GM19395 (cell line): ENCODE results near the gene CLMP.
"Not testable (repeated sequence)": the region's sequence is repeated elsewhere in the genome, so short reads cannot be mapped to it uniquely, and the experiment has no call there.

Experiments
- ATAC-seq: cut with Tn5 transposase; IDR thresholded peaks from one replicate; pipeline ENCODE4 v1.9.1; 2021; ENCODE audit warnings: mild to moderate bottlenecking, moderate library complexity; ENCODE audit not compliant: unreplicated experiment

Gene CLMP

DNA sequence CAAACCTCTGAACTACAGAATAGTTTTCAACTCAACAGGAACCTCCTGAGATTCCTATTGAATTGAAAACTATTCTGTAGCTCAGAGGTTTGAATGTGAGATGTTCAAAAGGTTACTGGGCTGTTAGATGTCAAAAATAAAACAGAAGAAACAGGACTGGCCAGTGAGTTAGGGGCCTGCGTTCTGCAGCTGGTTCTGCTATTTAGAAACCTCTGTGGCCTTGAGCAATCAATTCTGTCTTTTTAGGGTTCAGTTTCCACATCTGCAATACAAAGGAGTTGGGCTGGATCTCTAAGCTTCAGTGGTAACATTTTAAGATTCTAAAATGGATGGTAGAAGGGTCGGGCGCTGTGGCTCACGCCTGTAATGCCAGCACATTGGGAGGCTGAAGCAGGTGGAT is 55.8 kb downstream of the CLMP start:
- no peak for ATAC-seq

DNA sequence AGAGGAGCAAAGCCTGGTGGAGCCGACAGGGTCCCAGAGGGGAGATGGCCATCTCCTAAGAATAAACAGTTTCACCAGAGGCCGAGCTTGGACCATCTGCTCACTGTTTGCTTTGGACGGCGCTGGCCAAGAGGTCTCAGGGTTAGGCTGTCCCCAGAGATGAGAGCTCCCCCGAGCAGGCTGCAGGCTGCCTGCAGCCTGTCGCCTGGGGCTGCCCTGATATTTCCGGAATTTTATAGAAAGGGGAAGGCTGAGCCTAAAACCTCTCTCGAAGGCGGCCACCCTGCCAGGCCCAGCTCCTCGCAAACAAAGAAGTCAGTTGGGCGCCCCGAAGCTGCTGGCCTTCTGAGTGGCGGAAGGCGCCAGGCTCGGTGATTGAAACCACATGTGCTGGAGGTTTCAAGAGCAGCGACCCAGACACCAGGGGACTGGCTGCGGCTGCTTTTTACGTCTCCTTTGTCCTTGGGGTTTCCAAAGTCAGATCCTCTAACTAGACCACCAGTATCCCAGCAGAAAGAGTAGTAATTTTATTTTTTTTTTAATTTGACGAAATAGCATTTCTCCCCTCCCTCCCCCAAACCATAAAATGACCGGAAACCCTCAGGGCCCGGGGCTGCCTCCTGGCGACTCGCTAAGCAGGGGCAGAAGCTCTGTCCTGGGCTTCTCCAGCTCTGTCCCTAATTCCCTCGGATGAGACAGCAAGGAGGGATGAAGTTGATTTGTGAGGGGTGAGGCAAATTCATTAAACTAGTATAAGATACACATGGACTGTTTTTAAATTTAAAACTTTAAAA is 57.4 kb downstream of the CLMP start:
- no peak for ATAC-seq

- ATAC-seq = no peak
Measured at GRCh38 chr11:123135863-123136446, 59.1 kb downstream of the CLMP start.

DNA sequence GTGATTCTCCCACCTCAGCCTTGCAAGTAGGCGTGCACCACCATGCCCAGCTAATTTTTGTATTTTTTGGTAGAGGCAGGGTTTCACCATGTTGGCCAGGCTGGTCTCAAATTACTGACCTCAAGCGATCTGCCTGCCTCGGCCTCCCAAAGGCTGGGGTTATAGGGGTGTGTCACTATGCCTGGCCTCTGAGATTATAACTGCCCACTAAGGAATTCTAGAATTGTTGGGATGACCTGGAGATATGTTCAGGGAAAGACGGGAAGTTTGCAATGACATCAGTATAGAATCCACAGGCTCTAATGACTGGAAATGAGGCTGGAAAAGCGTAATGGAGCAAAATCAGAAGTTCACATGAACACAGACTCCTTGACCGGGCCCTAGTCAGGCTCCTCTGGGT is 62.2 kb downstream of the CLMP start:
- no peak for ATAC-seq

GRCh38 chr11:123132034-123132766 is 62.8 kb downstream of the CLMP start:
- ATAC-seq = not testable (repeated sequence)

DNA sequence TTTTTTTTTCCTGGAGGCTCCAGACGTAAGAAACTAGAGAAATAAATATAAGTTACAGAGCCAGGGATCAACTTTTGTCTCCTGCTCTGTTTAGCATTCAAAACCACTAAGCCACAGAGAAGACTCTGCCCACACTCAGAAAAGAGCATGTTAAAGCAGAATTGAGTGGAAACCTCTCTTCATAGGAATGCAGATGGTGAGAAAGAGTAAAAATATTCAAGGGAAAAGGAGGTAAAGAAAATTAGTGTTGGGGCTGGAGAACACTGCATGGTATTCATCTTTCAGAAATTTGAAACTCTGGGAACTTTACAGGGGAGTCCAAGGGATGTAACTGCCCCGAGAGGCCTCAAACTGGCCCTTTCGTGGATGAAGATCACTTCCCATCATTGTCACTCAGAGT is 65.1 kb downstream of the CLMP start:
- no peak for ATAC-seq

DNA sequence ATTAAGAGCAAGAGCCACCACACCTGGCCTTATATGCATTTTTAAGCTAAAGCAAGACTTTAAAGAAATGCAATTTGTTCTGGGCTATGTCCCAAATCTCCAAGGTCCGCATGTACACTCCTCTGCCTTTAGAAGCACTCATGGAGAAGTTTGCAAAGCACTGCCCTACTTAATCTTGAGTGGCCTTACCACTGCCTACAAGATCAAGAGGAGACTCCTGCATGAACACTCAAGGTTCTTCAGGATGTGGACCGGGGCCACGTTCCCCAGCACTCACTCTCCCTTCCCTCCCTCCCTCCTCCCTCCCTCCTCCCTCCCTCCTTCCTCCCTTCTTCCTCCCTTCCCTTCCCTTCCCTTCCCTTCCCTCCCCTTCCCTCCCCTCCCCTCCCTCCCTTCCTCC is 69.9 kb downstream of the CLMP start:
- no peak for ATAC-seq

- ATAC-seq = no peak
Measured at GRCh38 chr11:123122852-123123251, 72.2 kb downstream of the CLMP start.

- no peak for ATAC-seq
Measured at GRCh38 chr11:123122341-123122740, 72.7 kb downstream of the CLMP start.

DNA sequence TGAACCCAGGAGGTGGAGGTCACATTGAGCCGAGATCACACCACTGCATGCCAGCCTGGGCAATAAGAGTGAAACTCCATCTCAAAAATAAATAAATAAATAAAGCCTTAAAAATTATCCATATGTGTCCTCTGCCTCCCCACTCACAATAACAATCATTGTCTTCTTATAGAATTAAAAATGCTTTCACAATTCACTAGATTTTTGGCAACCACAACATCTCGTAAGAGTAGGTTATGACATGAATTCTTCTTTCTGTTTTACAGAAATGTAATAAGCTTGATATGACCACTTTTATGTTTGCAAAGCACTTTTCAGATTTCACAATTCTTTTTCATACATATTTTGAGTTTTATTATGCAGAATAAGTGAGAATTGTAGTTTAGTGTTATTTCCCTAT is 78.6 kb downstream of the CLMP start:
- no peak for ATAC-seq

- no peak for ATAC-seq
Measured at GRCh38 chr11:123111465-123111864, 83.6 kb downstream of the CLMP start.

DNA sequence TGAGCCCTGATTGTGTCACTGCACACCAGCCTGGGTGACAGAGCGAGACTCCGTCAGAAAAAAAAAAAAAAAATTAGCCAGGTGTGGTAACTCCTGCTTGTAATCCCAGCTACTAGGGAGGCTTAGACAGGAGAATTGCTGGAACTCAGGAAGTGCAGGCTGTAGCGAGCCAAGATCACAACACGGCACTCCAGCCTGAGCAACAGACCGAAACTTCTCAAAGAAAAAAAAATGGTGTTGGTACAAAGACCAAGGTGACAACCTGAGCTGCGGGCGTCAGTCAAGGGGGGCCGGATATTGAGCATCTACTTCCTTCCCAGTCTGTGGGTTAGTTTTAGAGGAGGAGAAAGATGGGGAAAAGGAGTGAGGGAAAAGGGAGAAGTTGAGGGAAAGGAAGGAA is 84.7 kb downstream of the CLMP start:
- ATAC-seq = no peak

DNA sequence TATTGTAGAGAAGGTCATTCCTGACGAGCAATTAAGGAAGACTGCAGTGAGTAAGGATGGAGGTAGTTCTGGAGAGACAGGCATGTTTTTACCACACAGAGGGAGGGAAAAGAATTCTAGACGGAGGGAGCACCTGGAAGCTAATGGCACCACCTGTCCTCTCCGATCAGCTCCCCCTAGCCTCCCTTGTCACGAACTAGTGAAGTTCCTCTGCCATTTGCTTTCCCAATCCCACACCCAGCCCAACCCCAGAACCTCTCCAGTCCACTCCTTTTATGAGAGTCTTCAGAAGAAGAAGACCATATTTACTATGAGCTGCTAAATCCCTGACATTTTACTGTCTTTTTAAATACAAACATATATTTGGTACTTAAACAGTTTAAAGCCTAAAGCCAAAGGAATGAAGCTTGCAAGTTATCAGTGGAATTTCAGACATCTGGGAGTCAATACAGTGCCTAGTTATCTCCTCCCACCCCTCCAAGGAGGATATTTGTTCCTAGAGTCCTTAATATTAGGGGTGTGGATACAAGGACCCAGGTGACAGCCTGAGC is 87.0 kb downstream of the CLMP start:
- no peak for ATAC-seq

GRCh38 chr11:123104697-123105096 is 90.4 kb downstream of the CLMP start:
- ATAC-seq = no peak

GRCh38 chr11:123103326-123103980 is 91.6 kb downstream of the CLMP start:
- ATAC-seq = no peak

- ATAC-seq = no peak
Measured at GRCh38 chr11:123100379-123101085, 94.5 kb downstream of the CLMP start.

GRCh38 chr11:123098990-123099389 is 96.1 kb downstream of the CLMP start:
- no peak for ATAC-seq

GRCh38 chr11:123093739-123094138 is 101.3 kb downstream of the CLMP start:
- no peak for ATAC-seq

DNA sequence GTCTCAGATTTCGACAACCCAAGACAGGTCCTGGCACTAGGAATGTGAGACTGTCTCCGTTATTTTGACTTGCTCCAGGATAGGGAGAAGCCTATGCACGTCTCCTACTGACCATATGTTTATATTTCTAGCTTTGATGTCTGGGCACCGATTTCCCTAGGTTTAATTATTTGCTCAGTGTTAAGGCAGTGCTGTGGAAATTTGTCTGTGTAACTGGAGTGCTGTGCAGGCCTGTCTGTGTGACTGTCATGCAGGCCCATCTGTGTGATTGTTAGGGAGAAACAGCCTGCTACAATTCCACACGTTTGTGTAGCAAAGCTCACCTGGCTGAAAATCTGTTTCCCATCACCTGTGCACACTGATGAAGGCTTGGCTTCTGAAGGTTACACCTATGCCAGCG is 103.5 kb downstream of the CLMP start:
- ATAC-seq = no peak

DNA sequence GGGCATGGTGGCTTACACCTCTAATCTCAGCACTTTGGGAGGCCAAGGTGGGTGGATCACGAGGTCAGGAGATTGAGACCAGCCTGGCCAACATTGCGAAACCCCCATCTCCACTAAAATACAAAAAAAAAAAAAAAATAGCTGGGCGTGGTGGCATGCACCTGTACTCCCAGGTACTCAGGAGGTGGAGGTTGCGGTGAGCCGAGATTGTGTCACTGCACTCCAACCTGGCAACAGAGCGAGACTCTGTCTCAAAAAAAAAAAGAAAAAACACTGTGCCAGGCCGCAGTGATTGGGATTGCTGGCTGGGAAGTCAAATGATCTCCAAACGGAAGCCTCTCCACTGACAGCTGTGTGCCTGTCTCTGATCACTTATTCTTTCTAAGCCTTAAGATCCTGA is 104.9 kb downstream of the CLMP start:
- ATAC-seq = not testable (repeated sequence)

- not testable (repeated sequence) for ATAC-seq
Measured at GRCh38 chr11:123088896-123089295, 106.2 kb downstream of the CLMP start.
